Skin of body (tissue), 1 donor: ENCODE data around the gene MGAT1. TPM values are rescaled to one million over a fixed set of nuclear protein-coding genes. Genes with fewer than 3 reads are reported as not detected.

Experiments
- total RNA-seq: library from RNA; depleted of rRNA; stranded (reverse); fragments of >200 nt; gene quantifications from one replicate; pipeline ENCODE4 v1.2.3, GENCODE V29; 2014

The MGAT1 gene
- total RNA-seq, 1 donor from 2014 or later: 54.4 TPM

Other genes with a start within 250 kb of the MGAT1 start
- not detected for gene SCGB3A1, start 211.3 kb downstream of the MGAT1 start, total RNA-seq
- 7.5 TPM for gene FLT4, start 153.2 kb downstream of the MGAT1 start, total RNA-seq
- gene OR2Y1, start 62.7 kb downstream of the MGAT1 start, total RNA-seq: not detected
- gene ZFP62, start 58.5 kb upstream of the MGAT1 start, total RNA-seq: 28.4 TPM
- gene BTNL8, start 96.4 kb upstream of the MGAT1 start, total RNA-seq: 0.49 TPM
- not detected for gene BTNL3, start 186.0 kb upstream of the MGAT1 start, total RNA-seq
- gene BTNL9, start 237.5 kb upstream of the MGAT1 start, total RNA-seq: 19.6 TPM